Ureter (tissue), 1 donor: ENCODE measurements around the gene ARHGEF10L. TPM values are rescaled to one million over a fixed set of nuclear protein-coding genes. Genes with fewer than 3 reads are reported as not detected.
A peak's percentile ranks its signal among the peaks of the same experiment; 100 is the strongest.

Experiments used
- DNase-seq: peaks from one replicate; pipeline ENCODE4 v3.0.0-alpha.2; 2020; ENCODE audit warnings: low spot score
- total RNA-seq: library from RNA; stranded (reverse); gene quantifications from one replicate; pipeline ENCODE4 v1.2.4, GENCODE V29; 2023
- donor health status: DM: yes; HTN: yes; CAD: no.

The ARHGEF10L gene
- total RNA-seq, 1 donor from 2014 or later, result 166 TPM

- peak; percentile 90 for DNase-seq
These were observed 30.0 kb downstream of the ARHGEF10L start for GRCh38 chr1:17569200-17570139.

- no peak for DNase-seq
These were observed 30.7 kb downstream of the ARHGEF10L start for GRCh38 chr1:17570228-17570627.

GRCh38 chr1:17572264-17572985 is 32.9 kb downstream of the ARHGEF10L start:
- no peak for DNase-seq

- DNase-seq, result no peak
These were observed 34.1 kb downstream of the ARHGEF10L start for GRCh38 chr1:17573518-17574041.

GRCh38 chr1:17574516-17574915 is 35.0 kb downstream of the ARHGEF10L start:
- DNase-seq, result no peak

- no peak for DNase-seq
These were observed 36.5 kb downstream of the ARHGEF10L start for GRCh38 chr1:17575797-17576518.

GRCh38 chr1:17576519-17576853 is 37.0 kb downstream of the ARHGEF10L start:
- no peak for DNase-seq

- DNase-seq, result no peak
These were observed 38.4 kb downstream of the ARHGEF10L start for GRCh38 chr1:17577907-17578297.

- DNase-seq, result no peak
These were observed 40.7 kb downstream of the ARHGEF10L start for GRCh38 chr1:17579951-17580939.

GRCh38 chr1:17581389-17582123 is 42.1 kb downstream of the ARHGEF10L start:
- no peak for DNase-seq

GRCh38 chr1:17582124-17582774 is 42.8 kb downstream of the ARHGEF10L start:
- peak; percentile 71 for DNase-seq

- no peak for DNase-seq
These were observed 45.0 kb downstream of the ARHGEF10L start for GRCh38 chr1:17584539-17584938.

GRCh38 chr1:17585266-17585987 is 45.9 kb downstream of the ARHGEF10L start:
- DNase-seq, result no peak

GRCh38 chr1:17586172-17586964 is 46.9 kb downstream of the ARHGEF10L start:
- DNase-seq, result no peak

GRCh38 chr1:17587693-17588047 is 48.2 kb downstream of the ARHGEF10L start:
- DNase-seq, result no peak

GRCh38 chr1:17588048-17588871 is 48.8 kb downstream of the ARHGEF10L start:
- DNase-seq, result peak; percentile 68

- no peak for DNase-seq
These were observed 52.4 kb downstream of the ARHGEF10L start for GRCh38 chr1:17591814-17592430.
